T-helper 1 cell treated with Interleukin-12 subunit alpha and Interleukin-12 subunit beta and Interleukin-4 antibody, amounts not matched to agents 30 ng/mL and 1 ng/mL, for 36 hours (primary cell): ENCODE results near the gene FHIP1B. TPM values are rescaled to one million over a fixed set of nuclear protein-coding genes. Genes with fewer than 3 reads are reported as not detected.
"Not testable (repeated sequence)": the region's sequence is repeated elsewhere in the genome, so short reads cannot be mapped to it uniquely, and the experiment has no call there.

ENCODE experiments used
- intact Hi-C: fragments of 100-400 bp; cut with micrococcal nuclease; formaldehyde crosslinking; loops from one replicate; pipeline ENCODE4 v1.15.1; 2024
- total RNA-seq: library from RNA; stranded (reverse); gene quantifications from 2 replicates; pipeline ENCODE4 v1.2.3, GENCODE V29; 2022

Gene FHIP1B
- total RNA-seq, result 24.9 and 26.1 TPM in 2 replicates

GRCh38 chr11:6234387-6235107, at the start of gene FHIP1B:
Gene FHIP1B, minus strand, starts transcription at chr11:6234636. Its CDS starts 10,120 bp downstream, at chr11:6224516.
- intact Hi-C loops, result loop anchor here (1.0 to 5.0 kb wide), 18 partner anchors 17 to 1626 kb away; partner anchors contain the start of genes APBB1, ARFIP2, ILK and MRPL17

- intact Hi-C loops, result no loop called here
These were observed 49.1 kb upstream of the FHIP1B start for GRCh38 chr11:6283453-6284023.

- intact Hi-C loops, result not testable (repeated sequence)
These were observed 46.4 kb upstream of the FHIP1B start for GRCh38 chr11:6280809-6281208.

- intact Hi-C loops, result no loop called here
These were observed 38.8 kb upstream of the FHIP1B start for GRCh38 chr11:6273188-6273587.

- intact Hi-C loops, result no loop called here
These were observed 37.2 kb upstream of the FHIP1B start for GRCh38 chr11:6271598-6271997.

GRCh38 chr11:6270584-6271246, 36.3 kb upstream of the FHIP1B start:
- intact Hi-C loops, result no loop called here

- intact Hi-C loops, result no loop called here
These were observed 35.6 kb upstream of the FHIP1B start for GRCh38 chr11:6269994-6270393.

GRCh38 chr11:6268820-6269219, 34.4 kb upstream of the FHIP1B start:
- intact Hi-C loops, result no loop called here

- intact Hi-C loops, result no loop called here
These were observed 29.2 kb upstream of the FHIP1B start for GRCh38 chr11:6263662-6264061.

GRCh38 chr11:6260207-6260726, 25.8 kb upstream of the FHIP1B start:
- intact Hi-C loops, result no loop called here

- intact Hi-C loops, result loop anchor here (10.0 kb wide), 1 partner anchor 234 kb away; no protein-coding TSS in a partner anchor
These were observed 24.2 kb upstream of the FHIP1B start for GRCh38 chr11:6258571-6259081.

- intact Hi-C loops, result loop anchor here (10.0 kb wide), 1 partner anchor 233 kb away; no protein-coding TSS in a partner anchor
These were observed 23.7 kb upstream of the FHIP1B start for GRCh38 chr11:6258141-6258540.

- intact Hi-C loops, result loop anchor here (10.0 kb wide), 1 partner anchor 228 kb away; no protein-coding TSS in a partner anchor
These were observed 18.8 kb upstream of the FHIP1B start for GRCh38 chr11:6253197-6253596.

GRCh38 chr11:6251990-6252473, 17.6 kb upstream of the FHIP1B start:
- intact Hi-C loops, result loop anchor here (1.0 to 10.0 kb wide), 4 partner anchors 17 to 227 kb away; no protein-coding TSS in a partner anchor

GRCh38 chr11:6251120-6251733, 16.8 kb upstream of the FHIP1B start:
- intact Hi-C loops, result loop anchor here (1.0 to 10.0 kb wide), 4 partner anchors 16 to 226 kb away; no protein-coding TSS in a partner anchor

- intact Hi-C loops, result loop anchor here (10.0 kb wide), 1 partner anchor 225 kb away; no protein-coding TSS in a partner anchor
These were observed 15.5 kb upstream of the FHIP1B start for GRCh38 chr11:6249770-6250555.

GRCh38 chr11:6248897-6249296, 14.5 kb upstream of the FHIP1B start:
- intact Hi-C loops, result not testable (repeated sequence)

- intact Hi-C loops, result no loop called here
These were observed 13.8 kb upstream of the FHIP1B start for GRCh38 chr11:6248248-6248647.

GRCh38 chr11:6245536-6245935, 11.1 kb upstream of the FHIP1B start:
- intact Hi-C loops, result no loop called here

GRCh38 chr11:6241316-6241715, 6.9 kb upstream of the FHIP1B start:
- intact Hi-C loops, result no loop called here
